Measurements from ENCODE around the gene TARS3. TPM values are rescaled to one million over a fixed set of nuclear protein-coding genes. Genes with fewer than 3 reads are reported as not detected.

TARS3 gene
- total RNA-seq, 1 donor = 8.7 TPM

DNA sequence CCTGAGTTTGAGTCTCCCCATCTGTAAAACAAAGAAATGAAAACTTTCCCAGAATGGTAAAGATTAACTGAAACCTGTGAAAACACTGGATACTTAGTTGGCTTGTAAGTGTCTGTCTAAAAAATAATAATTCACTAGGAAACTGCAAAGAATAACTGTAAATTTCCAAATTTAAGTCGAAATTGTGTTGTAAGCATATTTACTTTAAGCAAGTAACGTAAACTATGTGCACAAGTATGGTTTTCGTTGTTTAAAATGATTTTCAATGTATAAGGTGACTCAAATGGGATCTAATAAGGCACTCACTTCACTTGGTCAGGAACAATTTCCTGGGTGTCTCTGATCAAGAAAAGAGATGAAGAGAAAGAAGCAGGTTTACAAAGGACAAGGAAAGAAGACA, 8.5 kb upstream of the TARS3 start:
- no peaks in the 10 kb centered on the region for H3K36me3 ChIP-seq (ENCODE audit: insufficient read depth, low read length)

GRCh38 chr15:101731746-101732145, 7.5 kb upstream of the TARS3 start:
- H3K9me3 ChIP-seq (ENCODE audit: low read depth, low read length) = no peaks in the 10 kb centered on the region
- H2AFZ ChIP-seq (ENCODE audit: low read length) = no peak overlapping the region
- no peak for TF ChIP-seq CTCF (IDR thresholded peaks at IDR 0.05; ENCODE audit: extremely low read depth, low read depth, low read length)
- no peaks in the 10 kb centered on the region for H3K79me2 ChIP-seq (ENCODE audit: insufficient read depth, low read length)
- no peak overlapping the region for H3K27ac ChIP-seq (ENCODE audit: low read depth, low read length)
- no peak for DNase-seq (ENCODE audit: insufficient read length, low spot score, missing footprints)
- H3K4me3 ChIP-seq (ENCODE audit: insufficient read depth, low read length) = no peak overlapping the region
- no peaks in the 10 kb centered on the region for H4K20me1 ChIP-seq (ENCODE audit: insufficient read depth, low read length)
- H3K4me2 ChIP-seq (ENCODE audit: insufficient read depth, low read length) = no peak overlapping the region
- H3K36me3 ChIP-seq (ENCODE audit: insufficient read depth, low read length) = no peaks in the 10 kb centered on the region
- no peaks in the 10 kb centered on the region for H3K4me1 ChIP-seq (ENCODE audit: insufficient read depth, low read length)
- no peaks in the 10 kb centered on the region for H3K27me3 ChIP-seq (ENCODE audit: insufficient read depth, low read length)

More for the DNA sequence above, 8.5 kb upstream of the TARS3 start:
- Histone ChIP-seq H3K4me1 (ENCODE audit: insufficient read depth, low read length) (no peaks in the 10 kb centered on the region), H3K4me3 (ENCODE audit: insufficient read depth, low read length) (no peak overlapping the region), H3K4me2 (ENCODE audit: insufficient read depth, low read length) (no peak overlapping the region), H2AFZ (ENCODE audit: low read length) (no peak overlapping the region), H3K27me3 (ENCODE audit: insufficient read depth, low read length) (no peaks in the 10 kb centered on the region), H3K27ac (ENCODE audit: low read depth, low read length) (no peak overlapping the region), H3K9me3 (ENCODE audit: low read depth, low read length) (no peaks in the 10 kb centered on the region), H4K20me1 (ENCODE audit: insufficient read depth, low read length) (no peaks in the 10 kb centered on the region), H3K79me2 (ENCODE audit: insufficient read depth, low read length) (no peaks in the 10 kb centered on the region)
- no peak for TF ChIP-seq CTCF (IDR thresholded peaks at IDR 0.05; ENCODE audit: extremely low read depth, low read depth, low read length)
- no peak for DNase-seq (ENCODE audit: insufficient read length, low spot score, missing footprints)

- Histone ChIP-seq H4K20me1 (ENCODE audit: insufficient read depth, low read length) (peaks cover 4% of the 10 kb centered on the region), H3K4me1 (ENCODE audit: insufficient read depth, low read length) (peaks cover 8% of the 10 kb centered on the region), H3K4me3 (ENCODE audit: insufficient read depth, low read length) (no peak overlapping the region), H3K27ac (ENCODE audit: low read depth, low read length) (no peak overlapping the region), H3K36me3 (ENCODE audit: insufficient read depth, low read length) (no peaks in the 10 kb centered on the region), H3K4me2 (ENCODE audit: insufficient read depth, low read length) (no peak overlapping the region), H3K9me3 (ENCODE audit: low read depth, low read length) (no peaks in the 10 kb centered on the region), H3K27me3 (ENCODE audit: insufficient read depth, low read length) (no peaks in the 10 kb centered on the region), H2AFZ (ENCODE audit: low read length) (no peak overlapping the region), H3K79me2 (ENCODE audit: insufficient read depth, low read length) (peaks cover 2% of the 10 kb centered on the region)
- no peak for DNase-seq (ENCODE audit: insufficient read length, low spot score, missing footprints)
- TF ChIP-seq CTCF (IDR thresholded peaks at IDR 0.05; ENCODE audit: extremely low read depth, low read depth, low read length) = no peak
Observed at GRCh38 chr15:101727186-101727585, 2.9 kb upstream of the TARS3 start.

GRCh38 chr15:101725073-101725472, 800 bp upstream of the TARS3 start:
- peaks cover 4% of the 10 kb centered on the region for H4K20me1 ChIP-seq (ENCODE audit: insufficient read depth, low read length)
- no peaks in the 10 kb centered on the region for H3K9me3 ChIP-seq (ENCODE audit: low read depth, low read length)
- H3K27me3 ChIP-seq (ENCODE audit: insufficient read depth, low read length) = no peaks in the 10 kb centered on the region
- peaks cover 12% of the 10 kb centered on the region for H3K36me3 ChIP-seq (ENCODE audit: insufficient read depth, low read length)
- H3K79me2 ChIP-seq (ENCODE audit: insufficient read depth, low read length) = peaks cover 2% of the 10 kb centered on the region
- peaks cover 8% of the 10 kb centered on the region for H3K4me1 ChIP-seq (ENCODE audit: insufficient read depth, low read length)
- DNase-seq (ENCODE audit: insufficient read length, low spot score, missing footprints) = no peak
- H2AFZ ChIP-seq (ENCODE audit: low read length) = no peak overlapping the region
- H3K27ac ChIP-seq (ENCODE audit: low read depth, low read length) = no peak overlapping the region
- H3K4me2 ChIP-seq (ENCODE audit: insufficient read depth, low read length) = no peak overlapping the region
- no peak for TF ChIP-seq CTCF (IDR thresholded peaks at IDR 0.05; ENCODE audit: extremely low read depth, low read depth, low read length)
- no peak overlapping the region for H3K4me3 ChIP-seq (ENCODE audit: insufficient read depth, low read length)
